Glomerular visceral epithelial cell (primary cell): ENCODE results near the gene SOX18.

ENCODE experiments used
- DNase-seq: peaks from one replicate; pipeline ENCODE4 v3.0.0-alpha.2; 2016; ENCODE audit errors: extremely low spot score

The SOX18 gene

DNA sequence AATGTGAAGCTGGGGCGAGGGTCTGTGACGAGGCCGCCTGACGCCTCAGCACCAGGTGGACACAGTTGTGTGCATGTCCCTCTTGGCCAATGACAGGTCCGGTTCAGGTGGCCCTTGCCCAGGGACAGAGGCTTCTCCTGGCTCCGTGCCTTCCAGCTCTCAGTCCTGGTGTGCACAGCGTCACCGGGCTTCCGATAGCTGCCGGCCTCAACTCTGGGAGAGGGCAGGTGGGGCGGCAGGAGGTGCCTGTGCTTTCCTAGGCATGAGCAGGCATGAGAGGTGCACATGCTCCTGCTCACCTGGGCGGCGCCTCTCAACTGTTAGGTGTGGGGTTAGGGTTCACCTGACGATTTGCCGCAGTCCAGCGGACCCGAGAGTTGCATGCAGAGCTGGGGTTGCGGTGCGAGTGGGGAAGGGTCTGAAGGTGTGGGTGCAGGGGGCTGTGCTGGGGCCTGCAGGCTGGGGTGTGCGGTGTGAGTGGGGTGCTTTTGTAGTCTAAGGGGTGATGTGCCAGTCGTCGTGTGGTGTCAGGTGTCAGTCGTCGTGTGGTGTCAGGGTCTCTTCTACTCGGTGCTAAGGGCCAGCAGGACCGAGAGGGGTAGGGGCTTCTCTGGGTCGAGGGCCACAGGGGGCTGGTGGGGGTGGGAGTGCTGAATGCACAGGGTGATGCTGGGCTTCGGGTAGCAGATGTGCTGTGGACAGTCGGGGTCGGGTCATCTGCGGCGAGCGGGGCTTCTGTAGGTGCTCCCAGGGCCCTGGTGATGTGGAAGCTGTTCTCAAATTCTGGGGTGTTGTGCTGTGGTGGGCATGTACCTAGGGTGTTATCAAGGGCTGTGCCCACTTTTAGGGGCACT is 3.8 kb upstream of the SOX18 start:
- DNase-seq: no peak

- no peak for DNase-seq
Measured at GRCh38 chr20:64052326-64052722, 2.9 kb upstream of the SOX18 start.

- DNase-seq: no peak
Measured at GRCh38 chr20:64051561-64052325, 2.3 kb upstream of the SOX18 start.

GRCh38 chr20:64051033-64051452 is 1.6 kb upstream of the SOX18 start:
- no peak for DNase-seq

DNA sequence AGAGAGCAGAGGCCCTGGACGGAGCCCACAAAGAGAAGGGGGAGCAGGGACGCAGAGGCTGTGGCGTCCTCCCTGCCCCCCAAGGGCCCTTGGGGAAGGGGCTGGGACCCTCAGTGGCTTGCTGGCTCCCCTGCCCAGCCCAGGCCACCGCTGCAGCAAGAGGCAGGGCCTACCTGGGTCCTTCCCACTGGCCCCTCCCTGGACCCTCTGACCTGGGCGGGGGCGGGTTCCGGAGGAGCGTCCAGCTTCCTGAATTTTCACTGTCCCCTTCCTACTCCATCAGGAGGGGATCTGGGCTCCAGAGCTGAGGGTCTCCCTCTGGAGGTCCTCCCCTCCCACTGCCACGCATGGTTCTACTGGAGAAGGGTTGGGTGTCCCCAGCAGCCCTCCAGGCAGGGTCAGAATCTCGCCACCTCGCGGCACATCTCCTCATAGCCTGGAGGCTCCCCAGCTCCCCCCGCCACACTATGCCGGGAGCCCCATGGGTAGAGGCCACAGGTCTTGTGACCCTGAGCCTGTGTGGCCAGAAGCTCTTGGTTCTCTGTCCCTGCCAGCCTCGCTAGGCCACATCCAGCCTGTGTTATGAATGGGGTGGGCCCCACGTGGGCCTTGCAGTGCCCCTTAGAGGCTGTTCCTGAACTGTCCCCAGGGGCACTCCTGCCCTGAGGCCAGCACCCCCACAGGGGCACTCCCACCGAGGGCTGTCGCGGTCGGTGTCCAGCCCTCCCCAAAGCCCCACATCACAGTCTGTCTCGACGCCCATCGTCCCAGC is 1.0 kb upstream of the SOX18 start:
- no peak for DNase-seq

DNA sequence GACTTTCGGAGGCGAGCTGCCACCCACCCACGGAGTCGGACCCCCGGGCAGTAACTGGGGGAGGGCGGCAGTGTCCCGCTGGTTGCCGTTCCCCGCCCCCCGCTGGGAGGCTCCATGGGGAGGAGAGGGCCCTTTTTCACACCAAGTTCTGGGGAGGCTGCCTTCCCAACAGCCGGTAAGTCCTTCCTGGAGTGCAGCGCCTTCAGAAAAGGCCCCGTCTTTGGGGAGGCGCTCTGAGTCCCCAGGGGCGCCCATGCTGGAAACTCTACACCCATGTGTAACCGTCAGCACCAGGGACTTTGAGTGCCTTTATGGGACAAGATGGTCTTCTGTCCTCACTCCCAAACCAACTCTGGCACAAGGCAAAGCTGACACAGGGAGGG is 430 bp upstream of the SOX18 start:
- no peak for DNase-seq

DNA sequence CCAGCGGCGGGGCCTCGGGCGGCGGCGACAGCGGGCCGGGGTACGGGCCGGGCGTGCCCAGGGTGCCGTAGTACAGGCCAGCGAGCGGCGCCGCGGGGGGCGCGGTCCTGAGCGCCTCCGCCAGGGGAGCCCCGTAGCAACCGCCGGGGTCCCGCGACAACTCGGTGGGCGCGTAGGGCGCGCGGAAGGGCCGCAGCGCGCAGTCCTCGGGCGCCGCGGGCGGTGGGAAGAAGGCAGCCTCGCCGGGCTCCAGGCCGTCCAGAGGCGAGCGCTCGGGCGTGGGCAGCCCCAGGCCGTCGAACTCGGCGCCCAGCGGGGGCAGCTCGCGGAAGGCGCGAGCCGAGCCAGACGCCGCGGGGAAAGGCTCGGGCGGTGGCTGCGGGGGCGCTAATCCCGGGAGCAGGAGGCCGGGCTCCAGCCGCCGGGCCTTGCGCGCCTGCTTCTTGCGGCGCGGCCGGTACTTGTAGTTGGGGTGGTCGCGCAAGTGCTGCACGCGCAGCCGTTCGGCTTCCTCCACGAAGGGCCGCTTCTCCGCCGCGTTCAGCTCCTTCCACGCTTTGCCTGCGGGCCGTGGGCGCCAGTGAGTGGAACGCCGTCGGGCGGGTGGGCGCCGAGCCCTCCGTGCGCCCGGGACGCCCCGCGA is 916 bp downstream of the SOX18 start:
- DNase-seq: no peak

- DNase-seq: no peak
Measured at GRCh38 chr20:64047968-64048401, 1.5 kb downstream of the SOX18 start.

DNA sequence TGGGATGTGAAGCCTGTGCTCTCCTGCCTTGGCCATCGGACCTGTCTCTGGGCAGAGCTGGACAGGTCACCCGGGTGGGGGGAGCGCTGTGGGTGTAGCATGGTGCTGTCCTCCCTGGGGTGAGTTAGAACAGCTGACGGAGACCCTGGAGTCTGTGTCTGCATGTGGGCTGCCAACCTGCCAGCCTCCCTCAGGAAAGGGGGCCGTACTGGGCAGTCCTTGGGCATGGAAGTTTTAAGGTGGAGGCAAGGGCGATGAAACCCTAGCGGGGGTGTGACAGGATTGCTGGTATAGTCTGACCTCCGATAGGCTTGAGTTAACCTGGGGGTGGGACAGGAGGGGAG is 2.4 kb downstream of the SOX18 start:
- DNase-seq: no peak

DNA sequence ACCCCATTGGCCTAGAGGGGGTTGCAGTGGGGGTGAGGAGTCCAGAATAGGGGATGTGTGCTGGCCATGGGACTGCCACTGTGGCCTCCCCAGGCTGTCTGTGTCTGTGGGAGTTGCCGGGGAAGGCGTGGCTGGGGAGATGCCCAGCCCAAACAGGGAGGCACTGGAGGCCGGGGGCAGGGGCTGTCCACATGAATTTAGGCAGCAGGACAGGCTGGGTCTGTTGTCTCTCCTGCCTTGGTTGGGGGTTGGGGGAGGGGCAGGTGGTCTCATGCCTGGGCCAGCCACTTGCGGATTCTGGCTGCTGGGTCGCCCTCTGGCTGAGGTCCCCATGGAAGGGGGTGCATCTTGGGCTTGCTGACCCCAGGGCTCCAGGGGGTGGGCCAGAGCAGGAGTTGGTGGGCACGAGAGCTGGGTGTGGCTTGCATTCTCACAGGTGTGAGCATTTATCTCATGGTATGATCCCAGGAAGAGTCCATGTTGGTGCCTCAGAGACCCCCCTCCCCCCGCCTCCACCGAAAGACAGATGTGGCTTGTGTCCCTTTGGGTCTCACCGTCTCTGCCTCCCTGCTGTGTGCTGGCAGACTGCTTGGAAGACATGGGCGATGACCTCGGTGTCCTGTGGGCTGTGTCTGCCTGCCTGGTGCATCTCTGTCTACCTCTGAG is 4.0 kb downstream of the SOX18 start:
- DNase-seq: no peak

GRCh38 chr20:64044484-64045247 is 4.8 kb downstream of the SOX18 start:
- peak; percentile 59 for DNase-seq

DNA sequence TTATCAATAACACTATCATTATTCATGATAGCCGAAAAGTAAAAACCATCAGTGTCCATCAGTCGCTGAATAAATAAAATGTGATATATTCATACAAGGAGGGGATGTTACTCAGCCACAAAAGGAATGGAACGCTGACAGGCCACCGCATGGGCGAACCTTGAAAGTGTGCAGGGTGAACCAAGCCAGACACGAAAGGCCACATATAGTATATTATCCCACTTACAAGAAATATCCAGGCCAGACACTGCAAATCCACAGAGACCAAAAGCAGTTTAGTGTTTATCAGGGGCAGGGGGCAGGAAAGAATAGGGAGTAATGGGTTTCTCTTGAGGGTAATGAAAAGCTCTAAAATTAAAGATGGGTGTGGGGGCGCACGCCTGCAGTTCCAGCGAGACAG is 5.7 kb downstream of the SOX18 start:
- DNase-seq: no peak

DNA sequence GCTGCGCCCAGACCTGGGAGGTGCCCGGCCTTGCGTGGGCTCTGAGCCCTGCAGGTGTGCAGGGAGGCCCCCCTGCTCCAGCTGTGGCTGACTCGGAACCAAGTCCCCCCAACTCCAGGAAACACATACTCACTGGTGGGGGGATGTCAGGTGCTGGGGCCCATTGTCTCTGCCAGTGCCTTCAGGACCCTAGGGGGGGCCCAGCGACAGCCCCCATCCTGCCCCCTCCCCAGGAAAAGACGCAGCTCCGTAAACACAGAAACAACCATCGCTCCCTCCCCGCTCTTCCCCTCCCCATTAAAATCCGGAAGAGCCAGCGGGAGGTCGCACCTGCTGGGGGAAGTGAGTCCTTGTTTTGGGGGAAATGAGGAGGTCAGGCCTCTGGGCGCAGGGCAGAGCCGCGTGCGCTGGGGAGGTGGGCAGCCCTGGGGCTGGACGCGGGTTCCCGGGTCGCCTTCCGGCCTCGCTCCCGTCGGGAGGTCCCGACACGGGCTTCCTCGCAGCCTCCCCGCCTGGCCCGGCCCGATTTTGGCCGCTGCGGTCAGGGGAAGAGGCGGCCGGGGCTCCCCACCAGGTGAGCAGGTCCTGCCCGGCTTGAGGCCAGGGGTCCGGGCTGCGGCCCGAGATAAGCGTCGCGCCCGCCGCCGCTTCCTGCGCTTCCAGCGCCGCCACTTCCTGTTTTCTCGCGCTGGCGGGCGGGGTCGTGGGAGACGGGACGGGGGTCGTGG is 7.2 kb downstream of the SOX18 start:
- DNase-seq: no peak

DNA sequence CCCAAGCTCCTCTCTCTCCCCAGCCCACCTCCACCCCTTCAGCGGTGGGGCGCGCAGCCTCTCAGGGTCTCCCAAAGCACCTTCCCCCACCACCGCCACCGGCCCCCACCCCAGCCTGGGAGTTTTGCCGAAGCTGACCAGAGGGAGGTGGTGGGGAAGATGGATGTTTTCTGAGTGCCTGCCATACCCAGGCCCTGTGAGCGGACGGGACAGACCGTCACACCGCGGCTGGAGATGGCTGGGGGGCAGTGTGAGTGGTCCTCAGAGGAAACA is 7.7 kb downstream of the SOX18 start:
- no peak for DNase-seq

DNA sequence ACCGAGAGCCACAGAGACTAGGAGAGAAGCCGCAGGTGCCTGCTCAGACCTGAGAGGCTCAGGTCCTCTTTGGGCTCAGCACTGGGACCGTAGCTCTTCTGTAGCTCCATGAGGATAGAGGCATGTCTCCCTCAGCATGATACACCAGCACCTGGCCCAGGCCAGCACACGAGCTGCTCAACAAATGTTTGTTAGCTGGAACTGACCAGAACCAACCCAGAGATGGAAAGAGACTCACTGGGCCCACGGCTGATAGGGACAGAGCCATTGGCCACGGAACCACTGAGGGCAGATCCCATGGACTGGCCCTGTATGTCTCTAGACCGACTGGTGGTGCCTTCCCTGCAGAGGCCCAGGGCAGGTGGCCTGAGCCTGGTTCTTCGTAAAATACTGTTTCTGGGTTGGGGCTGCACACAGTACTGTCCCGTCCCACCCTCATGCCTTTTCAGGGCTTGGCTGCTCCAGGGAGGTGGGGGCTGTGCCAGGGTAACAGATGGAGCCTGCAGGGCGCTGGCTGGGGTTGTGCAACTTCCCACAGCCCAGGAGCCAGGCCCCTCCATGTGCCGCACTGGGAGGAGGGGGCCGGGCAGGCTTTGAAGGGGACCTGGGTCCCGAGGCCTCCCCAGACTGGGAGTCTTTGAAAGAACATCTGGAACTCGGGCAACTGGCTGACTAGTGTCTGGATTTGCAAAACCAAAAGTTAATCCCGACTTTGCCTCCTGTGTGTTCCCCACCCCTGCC is 8.2 kb downstream of the SOX18 start:
- no peak for DNase-seq

DNA sequence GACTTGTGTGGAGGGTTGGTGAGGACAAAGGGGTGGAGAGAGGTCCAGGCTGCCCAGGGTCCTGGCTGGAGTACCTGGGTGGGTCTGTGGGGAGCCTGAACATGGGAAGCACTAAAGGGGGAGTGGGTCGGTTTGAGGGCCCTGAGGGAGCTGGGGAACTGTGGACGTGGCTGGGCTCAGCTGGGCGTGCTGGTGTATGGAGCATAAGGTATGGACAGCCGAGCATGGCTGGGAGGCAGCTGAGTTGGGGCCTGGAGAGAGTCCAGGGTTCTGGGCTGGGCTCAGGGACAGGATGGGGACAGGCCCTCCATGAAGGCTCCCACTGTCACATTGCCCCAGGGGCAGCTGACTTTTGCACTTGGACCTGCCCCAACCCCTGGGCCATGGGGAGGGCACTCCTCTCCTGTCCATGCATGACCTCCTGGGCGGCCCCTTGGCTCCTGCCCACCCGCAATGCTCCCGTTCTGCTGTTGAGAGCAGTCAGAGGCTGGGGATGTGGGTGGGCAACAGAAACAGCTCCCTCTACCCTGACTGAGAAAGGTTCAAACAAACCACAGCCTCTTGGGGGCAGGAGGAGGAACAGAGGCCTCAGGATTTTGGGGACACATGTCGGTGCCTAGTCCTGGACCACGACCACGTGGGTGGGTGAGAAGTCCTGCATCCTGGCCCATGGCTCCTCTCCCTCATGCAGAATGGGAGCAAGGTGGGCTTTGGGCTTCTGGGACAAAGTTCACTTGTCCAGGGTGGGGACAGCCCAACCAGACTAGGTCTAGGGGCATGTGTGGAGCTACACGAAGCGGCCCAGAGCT is 9.0 kb downstream of the SOX18 start:
- DNase-seq: no peak

DNA sequence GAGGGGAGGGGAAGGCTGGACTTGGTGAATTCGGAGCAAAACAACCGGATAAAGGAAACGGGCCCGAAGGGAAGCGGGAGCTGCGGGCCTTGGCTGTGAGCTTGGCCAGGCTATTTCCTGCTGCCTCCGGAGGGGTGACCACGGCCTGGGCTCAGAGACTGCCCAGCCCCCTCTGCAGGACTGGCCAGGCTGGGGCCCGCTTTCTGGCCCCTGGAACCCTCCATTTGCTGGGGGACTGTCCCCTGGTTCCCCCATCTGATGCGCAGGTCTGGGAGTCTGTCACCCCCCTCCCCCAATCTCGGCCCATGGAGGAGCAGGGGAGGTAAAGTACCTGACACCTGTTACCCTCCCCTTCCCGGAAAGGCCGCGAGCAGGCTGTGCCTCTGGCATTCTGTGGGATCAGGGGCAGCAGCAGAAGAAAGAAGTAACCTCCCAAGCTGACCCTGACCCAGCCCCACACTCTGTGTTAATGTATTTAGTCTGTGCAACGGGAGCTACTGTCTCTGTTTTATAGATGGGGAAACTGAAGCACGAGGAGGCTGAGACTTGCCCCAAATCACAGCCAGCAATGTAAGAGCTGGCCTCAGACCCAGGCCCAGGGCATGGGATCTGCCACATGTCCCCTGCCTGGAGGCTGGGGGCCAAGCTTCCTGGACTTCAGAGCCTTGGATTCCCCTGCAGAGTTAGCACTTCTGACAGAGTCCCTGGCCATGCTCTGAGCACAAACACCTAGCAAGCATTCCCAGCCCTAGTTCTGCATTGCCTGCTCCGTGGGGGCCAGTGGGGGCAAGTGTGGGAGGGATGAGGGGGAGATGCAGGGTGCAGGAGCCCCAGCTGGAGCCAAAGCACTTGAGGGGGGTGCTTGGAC is 9.9 kb downstream of the SOX18 start:
- no peak for DNase-seq
